Ovary (tissue), 9 donors: Measurements from ENCODE around the gene RIN1. TPM values are rescaled to one million over a fixed set of nuclear protein-coding genes. Genes with fewer than 3 reads are reported as not detected.

ENCODE experiments used
- DNase-seq, 5 donors: peaks; one replicate each; pipeline ENCODE4 v3.0.0-alpha.2; 2019 to 2020
- H3K27ac ChIP-seq, 2 donors: fragments of 200-600 bp; one replicate each; pipeline versions ENCODE4 v1.5.1 to v1.8.0; 2019 to 2022
- H3K27me3 ChIP-seq: fragments of 200-600 bp; one replicate; pipeline ENCODE4 v1.8.0; 2022
- H3K36me3 ChIP-seq: fragments of 200-600 bp; sonication (generic); one replicate; pipeline ENCODE4 v1.5.1; 2019
- H3K4me1 ChIP-seq: one replicate; pipeline ENCODE4 v1.8.1; 2013; ENCODE audit warnings: mild to moderate bottlenecking, moderate library complexity; ENCODE audit not compliant: insufficient read depth
- H3K4me3 ChIP-seq: fragments of 200-600 bp; sonication (generic); one replicate; pipeline ENCODE4 v1.5.1; 2017
- H3K9me3 ChIP-seq, 2 donors: fragments of 200-600 bp in 1 of 2; sonication (generic) in 1 of 2; one replicate each; pipeline versions ENCODE4 v1.5.1 to v1.8.1; 2013 to 2019; ENCODE audit warnings: mild to moderate bottlenecking in 1 of 2, moderate library complexity in 1 of 2
- CTCF ChIP-seq, 3 donors: fragments of 450-650 bp in 2 of 3; fragments of 200-600 bp in 1 of 3; IDR thresholded peaks; one replicate each; pipeline versions ENCODE4 v1.5.1 to v1.8.0; 2016 to 2022; ENCODE audit warnings: antibody characterized with exemption in 3 of 3, mild to moderate bottlenecking in 1 of 3
- EP300 ChIP-seq: sonication (generic); formaldehyde crosslinking; IDR thresholded peaks from one replicate; pipeline ENCODE4 v1.6.1; 2017; ENCODE audit warnings: antibody characterized with exemption
- POLR2A ChIP-seq: fragments of 450-650 bp; IDR thresholded peaks from one replicate; pipeline ENCODE4 v1.6.1; 2017; ENCODE audit warnings: antibody characterized with exemption, mild to moderate bottlenecking, moderate library complexity
- WGBS, 3 donors: extraction: QIAGEN DNeasy Blood & Tissue Kit in 1 of 3; methylation state at CpG; one replicate each; pipeline versions ENCODE4 v1.1.5 to v1.1.7; 2013 to 2017; 5-methylcytosine and 5-hydroxymethylcytosine counted together
- intact Hi-C, 4 donors: fragments of 100-400 bp; cut with DNase I; formaldehyde crosslinking; loops; one replicate each; pipeline versions ENCODE4 v1.11.0 to v1.15.1; 2022 to 2023
- polyA plus RNA-seq, 2 donors: library from polyadenylated mRNA; stranded (reverse); fragments of 200-250 nt in 1 of 2; fragments of 350-450 nt in 1 of 2; fragmentation: Illumina TruSeq in 1 of 2; extraction: RNeasy Lipid Tissue Mini Kit (QIAGEN cat#74804) in 1 of 2; gene quantifications; one replicate each; pipeline ENCODE4 v1.2.3, GENCODE V29; 2013 to 2014
- total RNA-seq, 7 donors: library from RNA; depleted of rRNA in 2 of 7; stranded (reverse); fragments of >200 nt in 2 of 7; fragmentation: NEBNext Ultra II Directional in 3 of 7; extraction: Animal tissue kit (Norgen Biotek cat#: 25700) in 3 of 7; gene quantifications; one replicate each; pipeline versions ENCODE4 v1.1.0 to v1.2.4, GENCODE V29; 2016 to 2023
- donor health status: DM: no; HTN: no; CAD: no; lungs with moderate emphysema.
- donor health status: DM: no; HTN: no; CAD: no.
- donor health status: Bipolar disorder and iron deficiency.
- donor health status: DM: yes; HTN: yes; CAD: no.
- donor health status: DM: no; HTN: no; CAD: no.
- donor health status: DM: yes; HTN: yes; CAD: no.

Gene RIN1
- total and polyA plus RNA-seq, 9 donors = 0.52 to 9.5 (median 5.0) TPM

DNA sequence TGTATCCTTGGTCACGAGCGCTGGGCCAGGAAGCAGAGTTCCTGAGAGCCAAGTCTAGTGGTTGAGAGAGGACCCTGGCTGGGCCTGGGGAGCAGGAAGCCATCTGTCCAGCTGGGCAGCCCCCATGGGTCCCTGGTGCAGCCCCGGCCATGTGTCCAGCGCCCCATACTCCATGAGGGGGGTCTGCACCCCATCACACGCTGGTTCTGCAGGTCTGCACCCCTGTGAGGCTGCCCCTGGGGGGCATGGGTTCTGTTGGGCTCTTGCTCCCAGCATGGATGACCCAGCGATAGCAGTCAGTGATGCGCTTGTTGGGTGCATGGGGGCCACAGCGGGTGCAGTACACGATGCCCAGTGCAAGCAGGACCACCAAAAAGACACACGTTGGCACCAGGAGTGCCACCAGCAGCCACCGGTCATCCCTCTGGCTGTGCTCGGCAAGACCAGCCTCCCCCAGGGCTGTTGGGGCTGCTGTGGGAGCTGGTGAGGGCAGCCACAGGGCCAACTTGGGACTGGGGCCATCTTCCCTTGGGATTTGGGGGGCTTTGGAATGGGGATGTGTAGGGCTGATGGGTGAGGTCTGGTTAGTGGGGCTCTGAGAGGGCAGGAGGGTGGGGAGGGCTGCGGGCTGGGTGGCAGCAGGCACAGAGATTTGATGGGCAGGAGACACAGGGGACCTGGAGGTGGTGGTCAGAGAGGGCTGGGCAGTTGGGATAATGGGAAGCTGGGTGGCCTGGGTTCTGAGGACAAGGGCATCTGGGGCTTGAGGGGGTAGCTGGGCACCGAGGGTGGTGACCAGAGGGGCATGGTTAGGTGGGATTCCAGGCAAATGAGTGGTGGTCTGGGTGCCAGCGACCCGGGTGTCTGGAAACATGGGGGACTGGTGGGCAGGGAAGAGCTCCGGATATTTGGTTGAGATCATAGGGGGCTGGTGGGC, 21.4 kb downstream of the RIN1 start:
- peak in 3 of 5 donors; percentile 24 to 50 (median 40) for DNase-seq
- no peak for TF ChIP-seq EP300
- TF ChIP-seq POLR2A = no peak
- TF ChIP-seq CTCF (IDR thresholded peaks at IDR 0.05) = no peak
- 68 to 74% (median 74%) methylated on average over 13 to 17 of the region's 17 CpGs for WGBS, 3 donors
- Histone ChIP-seq H3K36me3 (no peaks in the 10 kb centered on the region), H3K4me3 (no peak overlapping the region), H3K4me1 (peaks cover 33% of the 10 kb centered on the region), H3K27ac (no peak overlapping the region), H3K27me3 (no peaks in the 10 kb centered on the region), H3K9me3 (no peaks in the 10 kb centered on the region)
- intact Hi-C loops = no loop called here

DNA sequence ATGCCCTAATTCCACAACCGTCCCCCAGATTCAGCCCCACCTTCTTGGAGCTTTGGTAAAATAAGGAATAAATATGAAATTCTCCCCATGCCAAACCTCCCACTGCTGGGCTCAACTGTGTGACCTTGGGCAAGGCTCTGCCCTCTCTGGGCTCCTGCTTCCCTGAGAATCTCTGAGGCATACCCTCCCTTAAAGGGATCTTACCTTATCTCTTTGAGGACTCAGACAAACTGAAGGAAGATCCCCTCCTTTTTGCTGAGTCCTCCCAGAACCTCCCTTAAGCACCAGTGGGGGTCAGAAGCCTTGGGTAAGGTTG, 22.1 kb downstream of the RIN1 start:
- H3K4me1 ChIP-seq = peaks cover 33% of the 10 kb centered on the region
- peak overlapping the region in 1 of 2 donors; percentile 79 for H3K27ac ChIP-seq

DNA sequence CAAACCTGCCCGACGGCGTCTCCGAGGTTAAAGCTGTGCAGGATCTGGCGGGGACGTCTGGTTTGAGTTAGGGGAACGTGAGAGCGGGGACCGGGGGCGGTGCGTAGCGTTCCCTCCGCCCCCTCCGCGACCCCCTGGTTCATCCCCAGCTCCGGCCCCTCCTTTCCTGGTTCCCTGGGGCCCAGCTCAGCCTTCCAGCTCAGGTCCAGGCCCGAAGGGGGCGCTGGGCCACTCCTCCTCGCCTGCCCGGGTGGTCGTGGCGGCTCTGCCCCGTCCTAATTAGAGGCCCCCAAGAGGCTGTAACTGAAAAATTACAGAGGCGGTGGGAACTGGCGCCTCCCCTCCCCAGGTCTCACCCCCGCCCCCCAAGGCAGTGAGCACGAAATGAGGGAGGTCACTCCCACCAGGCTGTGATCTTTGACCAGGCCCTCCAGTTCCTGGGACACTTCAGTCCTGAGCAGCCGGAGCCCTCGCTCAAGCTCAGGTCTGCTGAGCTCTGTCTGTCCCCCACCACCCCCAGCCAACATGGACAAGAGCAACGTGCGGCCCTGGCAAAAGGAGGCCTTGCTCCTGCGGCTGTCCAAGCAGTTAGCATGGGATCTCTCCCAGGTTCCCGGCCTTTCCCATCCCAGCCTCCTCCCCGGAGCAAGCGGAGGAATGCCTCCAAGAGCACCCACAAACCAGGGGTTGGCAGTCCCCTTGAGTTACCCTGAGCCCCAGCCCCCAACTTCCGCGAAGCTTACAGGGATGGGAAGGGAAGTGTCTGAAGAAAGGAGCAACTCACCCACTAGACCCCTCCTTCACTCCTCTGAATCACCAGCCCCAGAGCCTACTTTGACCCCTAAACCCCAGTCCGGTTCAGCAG, 22.7 kb downstream of the RIN1 start:
- DNase-seq = peak in 1 of 5 donors; percentile 42
- intact Hi-C loops = no loop called here

More for the DNA sequence above, 22.1 kb downstream of the RIN1 start:
- Histone ChIP-seq H3K36me3 (no peaks in the 10 kb centered on the region), H3K4me3 (no peak overlapping the region), H3K9me3 (no peaks in the 10 kb centered on the region), H3K27me3 (no peaks in the 10 kb centered on the region)
- no peak for TF ChIP-seq CTCF (IDR thresholded peaks at IDR 0.05)
- no peak for TF ChIP-seq POLR2A
- TF ChIP-seq EP300 = no peak
- intact Hi-C loops = no loop called here
- WGBS, 3 donors = 17 to 29% (median 19%) methylated on average over 1 of the region's 1 CpG
- DNase-seq = no peak

More for the DNA sequence above, 22.7 kb downstream of the RIN1 start:
- no peaks in the 10 kb centered on the region for H3K9me3 ChIP-seq
- H3K27ac ChIP-seq = peak overlapping the region; percentile 65 to 79
- no peaks in the 10 kb centered on the region for H3K27me3 ChIP-seq
- no peaks in the 10 kb centered on the region for H3K36me3 ChIP-seq
- 9 to 14% (median 14%) methylated on average over 36 to 38 of the region's 38 CpGs for whole genome bisulfite sequencing, 3 donors
- peak overlapping the region; percentile 54 for H3K4me3 ChIP-seq
- TF ChIP-seq CTCF (IDR thresholded peaks at IDR 0.05) (no peak), EP300 (no peak), POLR2A (no peak)
- H3K4me1 ChIP-seq = peaks cover 33% of the 10 kb centered on the region
